ENCODE measurements around the gene SPEF1.

DNA sequence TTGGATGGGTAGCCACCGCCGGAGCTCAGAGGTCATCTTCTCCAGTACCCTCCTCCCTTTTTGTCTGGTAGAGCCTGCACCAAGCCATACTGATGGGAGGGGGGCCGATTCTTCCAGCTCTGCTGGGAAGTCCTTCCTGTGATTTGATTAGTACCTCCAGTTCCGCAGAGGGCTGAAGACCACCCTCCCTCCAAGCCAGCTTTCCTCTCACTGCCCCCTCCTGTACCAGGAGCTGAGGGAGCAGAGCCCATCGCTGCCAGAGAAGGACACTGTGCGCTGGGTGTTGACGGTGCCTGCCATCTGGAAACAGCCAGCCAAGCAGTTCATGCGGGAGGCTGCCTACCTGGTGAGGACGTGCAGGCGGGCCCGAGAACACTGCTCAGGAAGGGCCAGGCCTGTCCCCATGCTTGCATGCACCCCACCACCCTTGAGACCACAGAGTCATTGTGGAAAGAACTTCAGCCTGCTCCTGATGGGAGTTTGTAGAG lies 35.5 kb downstream of the SPEF1 start:
- TF ChIP-seq, protein P1, sequence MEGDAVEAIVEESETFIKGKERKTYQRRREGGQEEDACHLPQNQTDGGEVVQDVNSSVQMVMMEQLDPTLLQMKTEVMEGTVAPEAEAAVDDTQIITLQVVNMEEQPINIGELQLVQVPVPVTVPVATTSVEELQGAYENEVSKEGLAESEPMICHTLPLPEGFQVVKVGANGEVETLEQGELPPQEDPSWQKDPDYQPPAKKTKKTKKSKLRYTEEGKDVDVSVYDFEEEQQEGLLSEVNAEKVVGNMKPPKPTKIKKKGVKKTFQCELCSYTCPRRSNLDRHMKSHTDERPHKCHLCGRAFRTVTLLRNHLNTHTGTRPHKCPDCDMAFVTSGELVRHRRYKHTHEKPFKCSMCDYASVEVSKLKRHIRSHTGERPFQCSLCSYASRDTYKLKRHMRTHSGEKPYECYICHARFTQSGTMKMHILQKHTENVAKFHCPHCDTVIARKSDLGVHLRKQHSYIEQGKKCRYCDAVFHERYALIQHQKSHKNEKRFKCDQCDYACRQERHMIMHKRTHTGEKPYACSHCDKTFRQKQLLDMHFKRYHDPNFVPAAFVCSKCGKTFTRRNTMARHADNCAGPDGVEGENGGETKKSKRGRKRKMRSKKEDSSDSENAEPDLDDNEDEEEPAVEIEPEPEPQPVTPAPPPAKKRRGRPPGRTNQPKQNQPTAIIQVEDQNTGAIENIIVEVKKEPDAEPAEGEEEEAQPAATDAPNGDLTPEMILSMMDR (CRISPR knock-in tag; IDR thresholded peaks at IDR 0.05) = no peak
- no peak for TF ChIP-seq PRMT3 (CRISPR knock-in tag; IDR thresholded peaks at IDR 0.05; ENCODE audit: borderline replicate concordance, low read depth)
- TF ChIP-seq TAF15 (IDR thresholded peaks at IDR 0.05; ENCODE audit: low read depth, low read length, poor library complexity, severe bottlenecking) = no peak
- TF ChIP-seq ZNF615 (CRISPR knock-in tag; IDR thresholded peaks at IDR 0.05; ENCODE audit: borderline replicate concordance) = no peak
- TF ChIP-seq HNRNPUL1 (IDR thresholded peaks at IDR 0.05; ENCODE audit: low read depth, low read length) = no peak
- no peak for TF ChIP-seq ZNF552 (CRISPR knock-in tag; IDR thresholded peaks at IDR 0.05; ENCODE audit: borderline replicate concordance)
- TF ChIP-seq ZNF451 (CRISPR knock-in tag; IDR thresholded peaks at IDR 0.05) = no peak
- TF ChIP-seq REST (IDR thresholded peaks at IDR 0.05; ENCODE audit: borderline replicate concordance in 1 of 2, low read depth in 1 of 2, low read length in 2 of 2) = no peak
- no peak for TF ChIP-seq TOE1 (CRISPR knock-in tag; IDR thresholded peaks at IDR 0.05)
